NB4 (cell line): ENCODE measurements around the gene POFUT1.
"Not testable (repeated sequence)": the region's sequence is repeated elsewhere in the genome, so short reads cannot be mapped to it uniquely, and the experiment has no call there.

Source experiments
- MYC ChIP-seq: IDR thresholded peaks from 2 replicates; pipeline ENCODE4 v1.6.1; 2011; ENCODE audit warnings: low read depth, low read length
- POLR2A ChIP-seq: IDR thresholded peaks from 2 replicates; pipeline ENCODE4 v1.6.1; 2011; ENCODE audit warnings: mild to moderate bottlenecking; ENCODE audit not compliant: insufficient read length; ENCODE audit errors: extremely low read depth
- TF ChIP-seq, protein P1 (sequence below): IDR thresholded peaks from 2 replicates; pipeline ENCODE4 v1.6.1; 2011; ENCODE audit warnings: low read depth, low read length
- TF ChIP-seq, protein P2 (sequence below): IDR thresholded peaks from one replicate; pipeline ENCODE4 v1.5.1; 2012; ENCODE audit warnings: low read depth, low read length

DNA sequence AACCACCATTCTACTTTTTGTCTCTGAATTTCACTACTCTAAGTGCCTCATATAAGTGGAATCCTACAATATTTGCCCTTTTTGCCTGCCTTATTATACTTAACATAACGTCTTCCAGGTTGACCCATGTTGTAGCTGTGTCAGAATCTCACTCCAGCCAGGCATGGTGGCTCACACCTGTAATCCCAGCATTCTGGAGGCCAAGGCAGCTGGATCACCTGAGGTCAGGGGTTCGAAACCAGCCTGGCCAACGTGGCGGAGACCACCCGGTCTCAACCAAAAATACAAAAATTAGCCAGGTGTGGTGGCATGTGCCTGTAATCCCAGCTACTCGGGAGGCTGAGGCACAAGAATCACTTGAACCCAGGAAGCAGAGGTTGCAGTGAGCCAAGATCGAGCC lies 30.0 kb upstream of the POFUT1 start:
- not testable (repeated sequence) for TF ChIP-seq POLR2A, MYC
- TF ChIP-seq, protein P1, sequence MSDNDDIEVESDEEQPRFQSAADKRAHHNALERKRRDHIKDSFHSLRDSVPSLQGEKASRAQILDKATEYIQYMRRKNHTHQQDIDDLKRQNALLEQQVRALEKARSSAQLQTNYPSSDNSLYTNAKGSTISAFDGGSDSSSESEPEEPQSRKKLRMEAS: not testable (repeated sequence)
- TF ChIP-seq, protein P2, sequence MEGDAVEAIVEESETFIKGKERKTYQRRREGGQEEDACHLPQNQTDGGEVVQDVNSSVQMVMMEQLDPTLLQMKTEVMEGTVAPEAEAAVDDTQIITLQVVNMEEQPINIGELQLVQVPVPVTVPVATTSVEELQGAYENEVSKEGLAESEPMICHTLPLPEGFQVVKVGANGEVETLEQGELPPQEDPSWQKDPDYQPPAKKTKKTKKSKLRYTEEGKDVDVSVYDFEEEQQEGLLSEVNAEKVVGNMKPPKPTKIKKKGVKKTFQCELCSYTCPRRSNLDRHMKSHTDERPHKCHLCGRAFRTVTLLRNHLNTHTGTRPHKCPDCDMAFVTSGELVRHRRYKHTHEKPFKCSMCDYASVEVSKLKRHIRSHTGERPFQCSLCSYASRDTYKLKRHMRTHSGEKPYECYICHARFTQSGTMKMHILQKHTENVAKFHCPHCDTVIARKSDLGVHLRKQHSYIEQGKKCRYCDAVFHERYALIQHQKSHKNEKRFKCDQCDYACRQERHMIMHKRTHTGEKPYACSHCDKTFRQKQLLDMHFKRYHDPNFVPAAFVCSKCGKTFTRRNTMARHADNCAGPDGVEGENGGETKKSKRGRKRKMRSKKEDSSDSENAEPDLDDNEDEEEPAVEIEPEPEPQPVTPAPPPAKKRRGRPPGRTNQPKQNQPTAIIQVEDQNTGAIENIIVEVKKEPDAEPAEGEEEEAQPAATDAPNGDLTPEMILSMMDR: not testable (repeated sequence)
